ENCODE data around the gene KREMEN2.

DNA sequence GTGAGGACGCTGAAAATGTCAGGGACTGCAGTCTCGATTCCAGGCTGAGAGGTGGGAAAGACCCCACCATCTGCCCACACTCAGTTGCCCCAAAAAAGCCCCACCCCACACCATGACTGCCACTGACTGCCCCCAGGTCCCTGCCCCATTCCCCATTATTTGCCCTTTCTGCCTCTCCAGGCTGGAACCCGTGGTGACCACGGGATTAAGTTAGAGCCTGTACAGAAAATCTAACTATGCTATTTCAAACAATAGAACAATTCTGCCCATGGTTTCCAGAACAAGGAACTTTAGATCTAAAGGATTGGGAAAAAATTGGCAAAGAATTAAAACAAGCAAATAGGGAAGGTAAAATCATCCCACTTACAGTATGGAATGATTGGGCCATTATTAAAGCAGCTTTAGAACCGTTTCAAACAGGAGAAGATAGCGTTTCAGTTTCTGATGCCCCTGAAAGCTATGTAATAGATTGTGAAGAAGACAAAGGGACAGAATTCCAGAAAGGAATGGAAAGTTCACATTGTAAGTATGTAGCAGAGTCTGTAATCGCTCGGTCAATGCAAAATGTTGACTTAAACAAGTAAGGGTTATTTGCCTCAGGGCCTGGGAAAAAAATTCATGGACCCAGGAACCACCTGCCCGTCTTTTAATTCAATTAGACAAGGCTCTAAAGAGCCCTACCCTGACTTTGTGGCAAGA, 38.0 kb upstream of the KREMEN2 start:
- TF ChIP-seq, protein P1, sequence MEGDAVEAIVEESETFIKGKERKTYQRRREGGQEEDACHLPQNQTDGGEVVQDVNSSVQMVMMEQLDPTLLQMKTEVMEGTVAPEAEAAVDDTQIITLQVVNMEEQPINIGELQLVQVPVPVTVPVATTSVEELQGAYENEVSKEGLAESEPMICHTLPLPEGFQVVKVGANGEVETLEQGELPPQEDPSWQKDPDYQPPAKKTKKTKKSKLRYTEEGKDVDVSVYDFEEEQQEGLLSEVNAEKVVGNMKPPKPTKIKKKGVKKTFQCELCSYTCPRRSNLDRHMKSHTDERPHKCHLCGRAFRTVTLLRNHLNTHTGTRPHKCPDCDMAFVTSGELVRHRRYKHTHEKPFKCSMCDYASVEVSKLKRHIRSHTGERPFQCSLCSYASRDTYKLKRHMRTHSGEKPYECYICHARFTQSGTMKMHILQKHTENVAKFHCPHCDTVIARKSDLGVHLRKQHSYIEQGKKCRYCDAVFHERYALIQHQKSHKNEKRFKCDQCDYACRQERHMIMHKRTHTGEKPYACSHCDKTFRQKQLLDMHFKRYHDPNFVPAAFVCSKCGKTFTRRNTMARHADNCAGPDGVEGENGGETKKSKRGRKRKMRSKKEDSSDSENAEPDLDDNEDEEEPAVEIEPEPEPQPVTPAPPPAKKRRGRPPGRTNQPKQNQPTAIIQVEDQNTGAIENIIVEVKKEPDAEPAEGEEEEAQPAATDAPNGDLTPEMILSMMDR (IDR thresholded peaks at IDR 0.05), result no peak
- no peak for TF ChIP-seq POLR2A (IDR thresholded peaks at IDR 0.05)

All from prostate gland (tissue), 2 donors.